Measurements from ENCODE around the gene RTN4R.

The RTN4R gene

DNA sequence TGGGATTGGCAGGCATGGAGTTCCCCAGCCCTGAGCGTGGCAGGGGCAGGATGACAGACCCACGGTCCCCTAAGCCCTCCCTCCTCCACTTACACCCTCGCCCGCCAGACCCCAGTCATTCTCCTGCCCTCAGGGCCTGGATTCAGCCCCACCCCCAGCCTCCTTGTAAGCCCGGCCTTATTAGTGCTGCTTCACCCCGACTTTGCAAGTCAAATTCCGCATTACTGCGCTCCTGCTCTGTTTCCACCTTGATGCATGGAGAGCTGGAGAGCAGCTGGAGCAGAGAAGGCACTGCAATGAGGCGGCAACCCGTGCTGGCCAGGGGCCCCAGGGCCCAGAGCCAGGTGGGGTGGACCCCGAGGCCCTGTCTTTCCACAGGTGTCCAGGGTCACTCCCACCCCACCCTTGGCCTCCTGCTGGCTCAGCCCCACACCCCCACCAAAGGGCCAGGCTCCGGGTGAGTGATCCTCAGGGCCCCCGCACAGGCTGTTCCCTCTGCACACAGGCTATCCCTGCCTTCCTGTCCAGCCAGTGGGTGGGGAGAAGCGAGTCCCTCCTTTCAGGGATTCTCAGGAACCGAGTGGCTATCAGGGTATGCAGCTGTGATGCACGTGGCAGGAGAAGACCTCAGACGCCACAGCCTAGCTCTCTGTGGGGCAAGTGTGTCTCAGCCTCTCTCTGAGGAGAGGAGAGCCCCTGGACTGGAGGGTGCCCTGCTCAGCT lies 36.4 kb downstream of the RTN4R start:
- no peak for DNase-seq

DNA sequence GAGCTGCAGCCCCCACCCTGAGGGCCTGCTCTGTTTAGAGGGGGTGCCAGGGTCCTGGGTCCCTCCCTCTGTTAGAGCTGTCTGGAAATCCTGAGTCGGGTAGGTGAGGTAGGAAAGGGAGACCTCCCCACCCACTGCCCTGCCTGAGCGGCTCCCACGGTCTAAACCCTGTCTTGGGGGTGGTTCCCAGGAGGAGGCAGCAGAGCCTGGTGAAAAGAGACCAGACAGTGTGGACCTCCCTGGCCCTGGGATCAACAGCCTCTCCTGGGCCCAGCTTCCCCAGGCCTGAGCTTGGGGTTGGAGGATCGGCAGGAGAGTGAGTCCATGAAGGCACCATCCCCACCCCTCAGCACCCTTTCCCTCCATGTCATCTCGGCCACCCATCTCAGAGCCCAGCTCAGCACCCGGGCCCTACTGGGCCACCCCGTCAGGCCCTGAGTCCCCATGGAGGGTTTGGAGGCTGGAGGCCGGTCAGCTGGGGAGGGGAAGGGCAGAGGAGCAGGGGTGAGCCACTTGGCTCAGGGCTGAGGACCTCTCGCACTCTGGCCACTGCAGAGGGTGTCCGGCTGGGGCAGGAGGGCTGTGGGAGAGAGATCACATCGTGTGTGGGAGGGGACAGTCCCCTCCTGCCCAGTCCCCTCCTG lies 37.2 kb downstream of the RTN4R start:
- no peak for DNase-seq

DNA sequence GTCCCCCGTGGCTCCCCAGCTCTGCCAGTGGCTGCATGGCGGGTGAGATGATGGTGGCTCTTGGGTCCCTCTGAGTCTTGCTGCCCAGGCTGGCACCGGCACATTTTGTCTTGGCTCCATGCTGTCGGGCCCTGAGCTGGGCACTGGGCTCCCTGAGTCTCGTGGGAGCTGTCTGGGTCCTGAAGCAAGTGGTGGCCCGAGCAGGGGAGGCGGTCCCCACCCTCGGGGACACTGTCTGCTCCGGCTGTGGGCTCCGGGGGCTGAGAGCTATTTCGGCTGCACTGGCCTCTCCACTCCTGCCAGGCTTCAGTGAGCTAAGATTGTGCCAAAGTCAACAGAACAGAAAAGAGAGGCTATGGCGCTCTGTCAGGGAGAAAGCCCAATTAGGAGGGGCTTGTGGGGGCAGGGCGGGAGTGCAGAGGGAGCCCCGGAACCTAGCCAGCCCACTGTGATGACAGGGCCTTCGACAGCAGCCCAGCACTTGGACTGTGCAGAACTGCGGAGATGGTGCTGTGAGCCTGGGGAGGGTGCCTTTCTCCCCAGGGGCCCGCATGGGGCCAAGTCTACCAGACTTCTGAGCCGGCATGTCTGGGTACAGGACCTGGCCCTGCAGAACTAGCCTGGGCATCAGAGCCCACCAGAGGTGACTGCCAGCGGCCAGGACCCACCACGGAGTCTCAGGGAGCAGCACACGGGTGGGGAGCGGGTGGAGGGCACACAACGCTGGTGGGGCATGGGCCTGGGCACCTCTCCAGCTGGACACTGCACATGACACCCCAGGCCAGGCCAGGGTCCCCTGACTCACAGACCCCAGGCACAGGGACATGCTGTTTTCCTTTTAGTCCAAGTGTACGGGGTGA lies 38.0 kb downstream of the RTN4R start:
- peak in 24 of 58 donors; percentile 11 to 77 (median 32) for DNase-seq

DNA sequence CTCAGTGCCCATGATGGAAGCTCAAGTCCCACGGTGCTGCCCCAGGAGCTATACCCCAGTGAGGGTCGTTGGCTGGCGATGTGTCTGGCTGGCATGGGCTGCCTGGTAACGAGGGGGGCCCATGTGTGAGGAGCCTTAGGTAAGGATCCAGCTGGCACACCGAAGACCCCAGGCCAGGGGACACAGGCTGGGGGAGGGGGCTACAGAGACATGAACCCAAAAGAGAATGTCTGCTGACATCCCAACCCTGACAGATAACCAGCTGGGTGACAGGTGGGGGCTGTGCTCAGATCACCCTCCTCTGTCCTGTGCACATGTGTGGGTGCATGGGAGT lies 39.2 kb downstream of the RTN4R start:
- DNase-seq: no peak

DNA sequence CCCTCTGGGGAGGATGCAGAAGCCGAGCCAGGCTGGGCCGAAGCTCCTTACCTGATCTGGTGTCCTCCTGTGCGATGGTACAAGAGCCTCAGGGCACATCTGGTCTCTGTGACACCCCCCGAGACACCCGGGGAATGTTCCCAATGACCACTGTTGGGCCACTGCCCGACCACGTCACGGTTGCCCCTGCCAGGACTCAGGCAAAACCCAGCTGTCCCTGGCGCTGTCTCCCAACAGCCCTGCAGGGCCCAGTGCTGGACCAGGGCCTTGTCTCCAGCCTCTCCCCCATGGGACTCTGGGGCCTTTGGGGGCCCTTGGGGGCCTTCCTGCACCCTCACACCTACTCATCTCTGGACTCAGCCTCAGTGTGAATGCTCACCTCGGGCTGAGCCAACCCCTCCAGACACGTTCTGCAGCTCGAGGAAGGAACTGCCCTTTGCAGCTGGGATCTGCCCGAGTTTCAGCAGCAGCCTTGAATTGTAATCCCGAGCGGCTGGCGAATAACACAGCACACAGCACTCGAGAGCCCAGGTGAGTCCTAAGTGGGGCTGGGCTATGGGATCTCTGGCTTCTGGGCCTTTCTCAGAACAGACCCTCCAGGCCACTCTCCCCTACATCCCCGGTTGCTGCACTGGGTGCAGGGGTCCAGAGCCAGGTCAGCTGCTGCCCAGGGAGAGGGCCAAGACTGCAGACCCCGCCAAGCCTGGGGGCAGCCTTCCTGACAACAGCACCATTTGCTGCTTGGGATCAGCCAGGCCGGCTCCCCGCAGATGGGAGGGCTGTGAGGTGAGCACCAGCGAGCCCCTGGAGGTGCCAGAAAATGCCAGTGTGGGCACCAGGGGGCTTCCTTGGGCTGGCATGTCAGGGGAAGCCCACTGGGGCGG lies 39.8 kb downstream of the RTN4R start:
- peak in 8 of 58 donors; percentile 17 to 42 (median 22) for DNase-seq

DNA sequence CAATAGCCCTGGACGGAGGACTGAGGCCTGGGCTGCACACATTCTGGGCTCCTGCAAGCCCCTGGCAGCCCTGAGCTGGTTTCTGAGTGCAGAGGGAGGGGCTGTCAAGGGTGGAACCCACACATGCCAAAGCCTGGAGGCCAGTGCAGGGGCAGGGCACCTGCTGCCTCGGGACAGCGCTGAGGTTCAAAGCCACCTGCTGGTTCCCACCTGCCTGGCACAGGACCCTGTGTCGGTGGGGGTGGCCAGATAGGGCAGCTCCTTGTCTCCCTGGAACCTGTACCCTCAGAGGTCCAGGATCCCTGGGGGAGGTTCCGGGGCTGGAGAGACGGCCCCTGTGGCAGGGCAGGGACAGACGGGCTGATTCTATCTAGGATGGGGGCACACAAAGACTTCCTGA lies 40.8 kb downstream of the RTN4R start:
- DNase-seq: no peak

DNA sequence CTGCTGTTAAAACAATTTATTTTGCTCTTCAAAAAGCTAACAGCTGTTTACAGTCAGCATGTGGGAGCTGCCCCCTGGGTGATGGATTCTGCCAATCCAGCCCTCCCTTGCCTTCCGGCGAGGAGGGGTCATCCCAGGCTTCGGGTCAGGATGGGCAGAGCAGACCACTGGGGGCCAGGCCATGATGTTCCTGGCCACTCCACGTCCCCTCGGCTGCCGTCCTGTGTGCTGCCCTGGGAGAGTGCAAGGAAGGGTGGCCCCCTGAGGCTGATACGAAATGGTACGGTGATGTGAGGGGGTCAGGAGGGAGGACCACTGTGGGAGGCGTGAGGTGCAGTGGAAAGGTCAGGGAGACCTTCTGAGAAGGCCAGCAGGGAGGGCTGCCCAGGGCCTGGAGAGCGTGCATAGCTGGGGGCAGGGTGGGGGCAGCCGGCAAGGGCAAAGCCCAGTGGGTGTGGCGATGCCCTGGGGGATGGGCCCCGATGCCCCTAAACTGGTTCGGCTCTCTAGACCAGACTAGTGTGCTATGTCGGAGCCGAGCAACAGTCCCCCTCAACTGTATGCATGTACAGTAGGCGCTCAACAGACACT lies 41.3 kb downstream of the RTN4R start:
- no peak for DNase-seq

DNA sequence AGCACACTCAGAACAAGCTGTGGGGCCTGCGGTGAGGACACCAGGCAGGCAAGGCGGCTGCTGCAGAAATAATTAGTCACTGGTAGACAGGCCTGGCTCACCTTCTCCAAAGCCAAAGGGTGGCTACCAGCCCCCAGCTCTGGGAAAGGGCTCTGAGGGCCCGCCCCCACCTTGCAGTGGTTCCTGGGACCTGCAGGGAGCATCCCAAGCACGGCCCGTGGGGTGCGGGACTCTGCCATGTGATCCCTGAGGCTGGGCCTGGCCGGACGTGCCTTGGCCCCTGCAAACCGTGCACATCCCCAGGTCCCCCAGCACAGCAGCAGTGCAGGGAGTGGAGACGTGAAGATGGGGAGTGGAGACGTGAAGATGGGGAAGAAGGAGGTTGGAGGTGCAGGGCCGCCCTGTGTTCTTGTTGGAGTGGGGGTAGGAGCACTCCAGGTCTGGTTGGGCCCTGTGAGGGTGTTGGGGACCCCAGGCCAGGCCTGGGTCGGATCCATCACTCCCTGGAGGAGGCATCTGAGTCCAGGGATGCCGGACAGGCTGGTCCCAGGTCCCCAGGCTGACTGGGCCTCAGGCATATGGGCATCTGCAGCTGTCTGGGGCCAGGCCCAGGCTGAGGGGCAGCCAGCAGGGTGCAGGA lies 41.9 kb downstream of the RTN4R start:
- DNase-seq: no peak

DNA sequence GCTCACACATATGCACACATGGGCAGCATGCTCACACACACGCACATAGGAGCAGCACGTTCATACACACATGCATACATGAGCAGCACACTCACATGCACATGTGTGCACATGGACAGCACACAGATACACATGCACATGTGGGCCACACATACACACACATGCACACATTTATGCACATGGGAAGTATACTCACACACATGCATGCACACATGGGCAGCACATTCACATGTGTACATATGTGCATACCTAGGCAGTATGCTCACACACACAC lies 42.5 kb downstream of the RTN4R start:
- no peak for DNase-seq

DNA sequence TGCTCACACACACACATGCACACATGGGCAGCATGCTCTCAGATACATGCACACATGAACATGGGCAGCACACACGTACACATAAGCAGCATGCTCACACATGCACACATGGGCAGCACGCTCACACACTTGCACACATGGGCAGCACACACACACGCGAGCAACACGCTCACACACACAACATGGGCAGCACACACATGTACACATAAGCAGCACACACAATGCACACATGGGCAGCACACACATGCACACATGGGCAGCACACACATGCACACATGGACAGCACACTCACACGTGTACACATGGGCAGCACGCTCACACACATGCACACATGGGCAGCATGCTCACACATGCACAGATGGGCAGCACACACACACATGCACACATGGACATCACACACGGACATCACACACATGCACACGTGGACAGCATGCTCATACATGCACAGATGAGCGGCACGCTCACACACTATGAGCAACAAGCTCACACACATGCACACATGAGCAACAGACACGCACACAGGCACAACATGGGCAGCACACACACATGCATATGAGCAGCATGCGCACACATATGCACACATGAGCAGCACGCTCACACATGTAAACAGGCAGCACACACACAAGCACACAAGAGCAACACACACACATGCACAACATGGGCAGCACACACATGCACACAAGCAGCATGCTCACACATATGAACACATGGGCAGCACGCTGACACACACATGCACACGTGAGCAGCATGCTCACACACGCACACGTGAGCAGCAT lies 43.0 kb downstream of the RTN4R start:
- no peak for DNase-seq

DNA sequence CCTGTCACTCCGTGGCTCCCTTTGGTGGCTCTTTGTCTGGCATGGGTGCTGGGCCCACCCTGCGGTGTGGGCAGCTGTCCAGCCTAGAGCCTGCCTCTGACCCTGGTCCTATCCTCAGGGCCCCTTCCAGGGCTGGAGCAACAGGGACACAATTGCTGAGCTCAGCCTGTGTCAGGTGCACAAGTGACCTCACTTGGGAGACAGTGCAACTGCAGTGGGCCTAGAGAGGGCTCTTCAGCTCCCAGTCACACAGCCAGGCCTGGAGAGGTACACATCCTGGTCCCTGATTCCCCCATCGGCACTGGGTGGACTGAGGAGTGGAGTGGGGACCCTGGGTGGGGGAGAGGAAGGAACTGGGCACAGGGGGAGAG lies 43.9 kb downstream of the RTN4R start:
- DNase-seq: no peak

DNA sequence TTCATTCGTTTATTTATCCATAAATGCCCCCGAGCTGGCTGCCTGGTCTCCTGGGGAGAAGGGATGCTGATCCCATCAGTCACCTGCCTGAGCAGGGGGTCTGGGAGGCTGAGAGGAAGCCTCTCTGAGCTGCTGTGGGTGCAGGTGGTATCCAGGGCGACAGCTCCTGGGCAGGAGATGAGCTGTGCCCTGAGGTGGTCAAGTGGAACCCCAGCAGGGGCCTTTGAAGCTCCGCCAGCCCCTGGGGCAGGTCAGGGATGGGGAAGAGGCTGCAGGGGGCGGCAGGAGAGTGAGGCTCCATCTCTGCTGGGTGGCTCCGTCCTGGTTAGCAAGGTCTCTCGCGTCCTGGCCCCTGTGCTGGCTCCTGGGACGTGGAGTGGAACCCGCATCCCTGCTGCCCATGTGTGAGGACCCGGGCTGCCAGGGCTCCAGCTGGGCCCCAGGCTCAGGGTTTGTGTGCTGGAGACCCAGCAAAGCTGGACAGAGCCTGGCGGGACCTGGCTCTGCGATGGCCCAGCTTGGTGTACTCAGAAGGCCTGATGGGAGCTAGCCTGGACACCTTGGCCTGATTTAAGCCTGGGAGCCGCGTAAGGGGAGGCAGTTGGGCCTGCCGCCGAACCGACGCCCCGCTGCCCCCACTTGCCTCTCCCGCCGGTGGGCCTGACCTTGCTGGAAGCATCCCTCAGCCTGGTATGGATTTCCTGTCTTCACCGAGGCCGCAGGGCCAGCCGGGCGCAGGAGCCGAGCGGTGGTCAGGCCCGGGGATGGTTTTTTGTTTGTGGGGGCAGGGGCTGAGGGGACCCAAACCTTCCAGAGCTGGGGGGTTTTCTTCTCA lies 44.5 kb downstream of the RTN4R start:
- no peak for DNase-seq

DNA sequence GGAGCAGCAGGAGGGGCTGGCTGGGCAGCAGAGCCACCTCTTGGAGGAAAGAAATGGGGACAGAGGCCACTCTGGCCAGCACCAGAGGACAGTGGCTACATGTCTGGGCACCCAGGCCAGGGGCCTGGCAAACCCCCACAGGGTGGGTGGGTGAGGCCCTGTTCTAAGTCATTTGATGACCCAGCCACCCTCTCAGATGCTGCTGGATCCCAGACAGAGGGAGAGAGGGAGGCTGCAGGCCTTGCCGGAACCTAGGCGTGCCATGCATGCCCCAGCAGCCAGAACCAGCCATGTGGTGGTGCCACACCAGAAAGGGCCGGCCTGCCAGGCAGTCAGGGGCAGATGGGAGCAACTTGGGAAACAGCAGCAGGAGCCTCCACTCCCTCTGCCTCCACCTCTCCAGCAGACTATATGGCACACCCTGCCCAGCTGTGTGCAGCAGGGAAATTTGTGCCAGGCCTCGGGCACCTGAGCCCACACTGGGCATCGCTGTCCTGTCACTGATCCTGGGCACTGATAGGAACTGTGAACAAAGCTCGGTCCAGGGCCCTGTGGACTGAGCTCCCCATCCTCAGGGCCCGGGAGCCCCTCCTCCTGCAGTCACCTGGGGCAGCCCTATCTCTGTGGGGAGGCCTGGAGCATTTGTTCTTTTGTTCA lies 45.2 kb downstream of the RTN4R start:
- DNase-seq: no peak

DNA sequence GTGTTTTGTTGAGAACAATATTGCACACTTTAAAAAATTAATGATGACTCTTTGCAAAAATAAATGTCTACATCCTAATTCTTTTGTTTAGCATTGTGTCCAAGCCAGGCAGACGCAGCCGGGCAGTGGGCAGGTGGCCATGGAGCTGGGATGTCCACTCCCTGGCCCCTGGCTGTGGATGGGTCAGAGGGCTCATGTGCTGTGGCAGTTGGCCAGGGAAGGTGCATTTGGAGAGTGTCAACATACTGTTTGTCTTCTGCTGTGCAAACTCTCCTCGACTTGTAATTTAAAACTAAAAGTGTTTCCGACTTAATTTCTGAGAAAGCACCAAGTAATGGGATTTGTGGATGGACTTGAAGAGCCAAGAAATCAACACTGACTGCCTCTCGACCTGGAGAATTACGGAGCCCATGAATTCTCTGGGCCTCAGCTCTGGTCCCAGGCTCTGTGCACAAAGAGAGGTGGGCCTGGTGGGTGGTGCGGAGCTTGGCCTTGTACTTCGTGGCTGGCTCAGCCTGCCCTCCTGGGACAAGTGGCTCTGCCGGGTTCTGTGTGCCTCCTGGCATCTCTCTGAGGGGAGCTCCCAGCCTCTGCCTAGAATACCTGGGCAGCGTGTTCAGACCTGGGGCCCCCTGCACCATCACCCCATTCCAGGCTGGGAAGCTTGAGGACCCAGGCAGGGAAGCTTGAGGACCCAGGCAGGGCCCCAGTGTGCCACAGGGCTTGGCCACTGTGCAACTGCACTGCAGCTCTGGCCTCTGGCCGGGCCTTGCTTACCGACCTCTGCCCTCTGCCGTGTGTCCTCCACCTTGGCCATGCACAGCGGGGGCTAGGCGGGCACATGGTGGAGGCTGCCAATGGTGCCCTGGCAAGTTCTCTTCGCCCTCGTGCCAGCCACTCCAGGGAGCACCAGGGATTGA lies 46.4 kb downstream of the RTN4R start:
- peak in 9 of 58 donors; percentile 8 to 42 (median 18) for DNase-seq

DNA sequence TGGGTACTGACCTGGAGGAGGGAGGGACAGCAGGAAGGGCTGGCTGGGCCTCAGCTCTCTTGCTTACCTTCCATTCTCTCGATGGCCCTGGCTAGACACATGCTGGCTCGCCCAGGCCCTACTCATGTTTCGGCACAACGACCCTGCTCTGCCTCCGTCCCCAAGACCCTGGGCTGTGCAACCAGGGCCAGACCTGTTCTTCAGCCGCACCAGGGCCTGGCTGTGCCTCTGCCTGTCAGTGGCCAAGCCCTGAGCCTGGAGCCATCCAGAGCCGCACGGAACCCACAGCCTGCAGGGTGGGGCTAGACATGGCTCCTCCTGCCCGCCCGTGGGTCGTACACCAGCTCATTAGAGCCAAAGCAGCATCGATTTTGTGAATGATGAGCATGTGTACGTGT lies 47.5 kb downstream of the RTN4R start:
- no peak for DNase-seq

DNA sequence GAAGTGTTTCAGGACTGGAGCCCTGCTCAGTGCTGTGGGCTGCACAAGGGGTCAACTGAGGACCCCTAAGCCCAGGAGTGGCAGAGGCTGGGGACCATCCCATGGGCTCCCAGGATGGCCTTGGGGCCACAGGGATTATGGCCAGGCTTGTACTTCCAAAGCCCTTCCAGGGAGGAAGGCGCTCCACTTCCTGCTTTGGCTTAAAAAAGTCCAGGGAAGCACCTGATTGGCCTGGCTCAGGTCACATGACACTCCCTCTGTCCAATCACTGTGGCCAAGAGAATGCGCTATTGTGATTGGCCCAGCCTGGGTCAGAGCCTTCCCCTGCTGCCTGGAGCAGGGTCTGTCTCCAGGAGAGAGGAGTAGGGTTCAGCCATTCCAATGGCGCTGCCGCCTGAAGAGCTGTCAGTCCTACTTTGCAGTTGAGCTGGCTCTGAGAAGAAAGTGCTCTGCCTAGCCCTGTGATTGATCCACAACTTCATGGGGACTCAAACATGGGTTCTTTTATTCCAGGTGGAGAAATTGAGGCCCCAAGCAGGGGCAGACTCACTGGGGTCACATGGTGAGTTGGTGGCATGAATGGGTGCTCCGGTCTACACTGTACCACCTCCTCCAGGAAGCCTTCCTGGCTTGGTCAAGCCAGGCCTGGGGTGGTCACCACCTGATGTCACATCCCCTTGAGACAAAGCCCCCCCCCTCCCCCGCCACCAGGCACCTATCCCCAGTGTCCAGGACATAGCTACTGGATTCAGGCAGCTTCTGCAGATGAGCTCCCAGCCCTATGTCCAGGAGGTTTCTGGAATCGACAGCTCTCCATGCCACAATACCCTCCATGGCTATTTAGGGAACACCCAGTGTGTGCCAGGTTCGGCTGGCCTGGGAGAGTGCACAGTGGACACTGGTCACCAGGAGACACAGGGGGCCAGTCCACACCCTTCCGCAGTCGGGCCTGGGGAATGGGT lies 48.2 kb downstream of the RTN4R start:
- no peak for DNase-seq

Data from anterior cingulate cortex (tissue), 58 donors.